IMR-90 (cell line): ENCODE results near the gene PRDM13. TPM values are rescaled to one million over a fixed set of nuclear protein-coding genes. Genes with fewer than 3 reads are reported as not detected.

Experiments
- ATAC-seq: fragments of 200-7000 bp; cut with Tn5 transposase; 2 replicates; pipeline ENCODE4 v1.9.1; 2020; ENCODE audit warnings: low read depth, mild to moderate bottlenecking, moderate library complexity
- BruUV-seq: library from RNA; stranded (reverse); fragments of 400-500 nt; replicated peaks from 2 replicates; lab custom pipeline; 2021; lab: Mats Ljungman, UMichigan
- CTCF ChIA-PET: fragments of 300-600 bp; formaldehyde crosslinking; extraction: SDS; loops from one replicate; lab custom pipeline; 2021; ENCODE audit warnings: antibody characterized with exemption; lab: Yijun Ruan, JAX
- POLR2A ChIA-PET: fragments of 300-600 bp; sonication (Branson Sonifier 250); formaldehyde crosslinking; loops from one replicate; lab custom pipeline; 2022; ENCODE audit warnings: antibody characterized with exemption; ENCODE audit not compliant: unreplicated experiment; lab: Charles Lee
- DNase-seq: peaks from one replicate; pipeline ENCODE4 v3.0.0; 2013
- H2AFZ ChIP-seq: replicated peaks from 2 replicates; pipeline ENCODE3; 2013; ENCODE audit warnings: low read length, mild to moderate bottlenecking; ENCODE audit not compliant: poor library complexity
- H2AK5ac ChIP-seq: 2 replicates; pipeline ENCODE4 v1.6.1; 2013; ENCODE audit warnings: low read depth, low read length, inconsistent platforms
- H2AK9ac ChIP-seq: replicated peaks from 2 replicates; pipeline ENCODE3; 2013; ENCODE audit warnings: mild to moderate bottlenecking, low read depth, low read length, moderate library complexity; ENCODE audit not compliant: poor library complexity
- H2BK120ac ChIP-seq: 2 replicates; pipeline ENCODE4 v1.6.1; 2013; ENCODE audit warnings: low read depth, low read length, inconsistent platforms
- H2BK15ac ChIP-seq: 3 replicates; pipeline ENCODE4 v1.6.1; 2013; ENCODE audit warnings: low read depth, low read length, inconsistent platforms
- H2BK20ac ChIP-seq: 2 replicates; pipeline ENCODE4 v1.6.1; 2013; ENCODE audit warnings: low read depth, mild to moderate bottlenecking, inconsistent platforms, low read length, moderate library complexity
- H2BK5ac ChIP-seq: 2 replicates; pipeline ENCODE4 v1.6.1; 2013; ENCODE audit warnings: mild to moderate bottlenecking, low read depth, low read length, inconsistent platforms; ENCODE audit not compliant: poor library complexity, severe bottlenecking
- H3K14ac ChIP-seq: replicated peaks from 2 replicates; pipeline ENCODE4 v1.6.1; 2013; ENCODE audit warnings: low read depth, low read length, inconsistent platforms
- H3K18ac ChIP-seq: 2 replicates; pipeline ENCODE4 v1.6.1; 2013; ENCODE audit warnings: low read depth, low read length, control low read depth
- H3K23ac ChIP-seq: 2 replicates; pipeline ENCODE4 v1.6.1; 2013; ENCODE audit warnings: low read depth, low read length, inconsistent platforms
- H3K27ac ChIP-seq: 2 replicates; pipeline ENCODE4 v1.5.1; 2013; ENCODE audit warnings: mild to moderate bottlenecking, control low read depth, low read length; ENCODE audit not compliant: insufficient read depth
- H3K27me3 ChIP-seq: 2 replicates; pipeline ENCODE4 v1.6.1; 2013; ENCODE audit warnings: low read length; ENCODE audit not compliant: control insufficient read depth, insufficient read depth
- H3K36me3 ChIP-seq: 2 replicates; pipeline ENCODE4 v1.6.1; 2013; ENCODE audit warnings: low read length, mixed read lengths; ENCODE audit not compliant: control insufficient read depth, insufficient read depth
- H3K4ac ChIP-seq: 2 replicates; pipeline ENCODE4 v1.6.1; 2013; ENCODE audit warnings: low read depth, low read length, inconsistent platforms
- H3K4me1 ChIP-seq: 2 replicates; pipeline ENCODE4 v1.6.1; 2013; ENCODE audit warnings: low read length, mixed read lengths; ENCODE audit not compliant: control insufficient read depth, insufficient read depth
- H3K4me2 ChIP-seq: 2 replicates; pipeline ENCODE4 v1.6.1; 2013; ENCODE audit warnings: low read depth, mild to moderate bottlenecking, control low read depth, low read length, moderate library complexity
- H3K4me3 ChIP-seq: 2 replicates; pipeline ENCODE4 v1.5.1; 2013; ENCODE audit warnings: low read depth, mild to moderate bottlenecking, control low read depth, low read length, moderate library complexity; ENCODE audit not compliant: insufficient read depth
- H3K56ac ChIP-seq: 2 replicates; pipeline ENCODE4 v1.6.1; 2013; ENCODE audit warnings: low read length, inconsistent platforms; ENCODE audit not compliant: insufficient read depth; ENCODE audit errors: extremely low read depth
- H3K79me1 ChIP-seq, 2 experiments: 2 replicates each; pipeline ENCODE4 v1.6.1; 2013; ENCODE audit warnings: low read length in 2 of 2, inconsistent platforms in 1 of 2, low read depth in 1 of 2
- H3K9ac ChIP-seq: 2 replicates; pipeline ENCODE4 v1.6.1; 2013; ENCODE audit warnings: low read depth, low read length, control low read depth
- H3K9me1 ChIP-seq: 2 replicates; pipeline ENCODE4 v1.6.1; 2013; ENCODE audit warnings: low read length, inconsistent platforms; ENCODE audit not compliant: insufficient read depth
- H3K9me3 ChIP-seq: 2 replicates; pipeline ENCODE4 v1.6.1; 2013; ENCODE audit warnings: low read length; ENCODE audit not compliant: control insufficient read depth, insufficient read depth
- H4K20me1 ChIP-seq: 2 replicates; pipeline ENCODE4 v1.6.1; 2013; ENCODE audit warnings: low read length, inconsistent platforms; ENCODE audit not compliant: insufficient read depth
- H4K5ac ChIP-seq: 2 replicates; pipeline ENCODE4 v1.6.1; 2013; ENCODE audit warnings: mild to moderate bottlenecking, low read depth, low read length, control low read depth
- H4K8ac ChIP-seq, 2 experiments: 2 replicates each; pipeline ENCODE4 v1.6.1; 2013; ENCODE audit warnings: low read depth in 2 of 2, low read length in 2 of 2, control low read depth in 1 of 2, inconsistent platforms in 1 of 2
- H4K91ac ChIP-seq: 2 replicates; pipeline ENCODE4 v1.6.1; 2013; ENCODE audit warnings: low read depth, low read length, inconsistent platforms; ENCODE audit not compliant: insufficient read depth
- CHD1 ChIP-seq: IDR thresholded peaks from 2 replicates; pipeline ENCODE4 v1.6.1; 2012; ENCODE audit warnings: low read depth, low read length, improper control_type of control experiment
- CTCF ChIP-seq: conservative IDR thresholded peaks from 2 replicates; pipeline ENCODE4 v1.5.1; 2012; ENCODE audit warnings: mild to moderate bottlenecking, low read depth, low read length, improper control_type of control experiment
- FOS ChIP-seq: fragments of 150-350 bp; IDR thresholded peaks from 2 replicates; pipeline ENCODE4 v1.6.1; 2016; ENCODE audit warnings: low read depth, low read length
- NFE2L2 ChIP-seq: fragments of 150-350 bp; IDR thresholded peaks from 2 replicates; pipeline ENCODE4 v1.6.1; 2016; ENCODE audit warnings: low read depth, mild to moderate bottlenecking, low read length
- POLR2A ChIP-seq: IDR thresholded peaks from 2 replicates; pipeline ENCODE4 v1.6.1; 2012; ENCODE audit warnings: mild to moderate bottlenecking, low read depth, low read length
- RAD21 ChIP-seq: IDR thresholded peaks from 2 replicates; pipeline ENCODE4 v1.6.1; 2012; ENCODE audit warnings: low read length, improper control_type of control experiment
- RCOR1 ChIP-seq: IDR thresholded peaks from 2 replicates; pipeline ENCODE4 v1.6.1; 2012; ENCODE audit warnings: mild to moderate bottlenecking, low read length, improper control_type of control experiment; ENCODE audit not compliant: insufficient replicate concordance
- SMC3 ChIP-seq: fragments of 150-350 bp; IDR thresholded peaks from 2 replicates; pipeline ENCODE4 v1.6.1; 2016; ENCODE audit warnings: low read depth, mild to moderate bottlenecking, antibody characterized with exemption, low read length, moderate library complexity
- USF2 ChIP-seq: fragments of 150-350 bp; IDR thresholded peaks from 2 replicates; pipeline ENCODE4 v1.6.1; 2017; ENCODE audit warnings: mild to moderate bottlenecking, antibody characterized with exemption, low read length, low read depth
- WGBS, 2 experiments: methylation state at CpG; one replicate each; pipeline versions ENCODE4 v1.1.5 to v1.1.7; 2013; ENCODE audit warnings: missing lambda C conversion rate in 2 of 2; ENCODE audit not compliant: insufficient read length in 1 of 2; ENCODE audit errors: extremely low coverage in 2 of 2; 5-methylcytosine and 5-hydroxymethylcytosine counted together
- dilution Hi-C: fragments of 300-500 bp; cut with HindIII; formaldehyde crosslinking; loops from one replicate; pipeline ENCODE4 v1.14.3; 2018; ENCODE audit warnings: low sequenced_read_pairs; ENCODE audit not compliant: unreplicated experiment
- in situ Hi-C: fragments of 300-500 bp; cut with MboI; formaldehyde crosslinking; loops from 3 replicates; pipeline ENCODE4 v1.14.3; 2019; ENCODE audit warnings: low sequenced_read_pairs, inconsistent platforms, mixed read lengths
- intact Hi-C: fragments of 100-400 bp; cut with micrococcal nuclease; formaldehyde crosslinking; loops from 2 replicates; pipeline ENCODE4 v1.10.0; 2022
- polyA plus RNA-seq, 3 experiments: library from polyadenylated mRNA; depleted of rRNA; stranded (reverse); fragments of >200 nt; gene quantifications; 2 replicates each; pipeline ENCODE4 v1.2.3, GENCODE V29; 2012; ENCODE audit warnings: low replicate concordance in 1 of 3
- total RNA-seq: library from RNA; depleted of rRNA; stranded (reverse); fragments of >200 nt; gene quantifications from 2 replicates; pipeline ENCODE4 v1.2.3, GENCODE V29; 2012

PRDM13 gene
- total and polyA plus RNA-seq, 2 of the 4 experiments (the other 2 are of a cell fraction) = not detected

GRCh38 chr6:99575544-99576227 is 30.9 kb upstream of the PRDM13 start:
- intact Hi-C loops = no loop called here
- H3K14ac ChIP-seq = no peak overlapping the region

More at GRCh38 chr6:99575544-99576227, 30.9 kb upstream of the PRDM13 start:
- Histone ChIP-seq H3K18ac (no peak overlapping the region), H3K9me1 (no peaks in the 10 kb centered on the region), H2BK15ac (no peak overlapping the region), H2AK5ac (no peak overlapping the region), H2BK5ac (no peak overlapping the region), H3K4me3 (no peak overlapping the region), H3K4me2 (no peak overlapping the region), H2AFZ (no peak overlapping the region), H4K8ac (no peak overlapping the region), H3K79me1 (no peaks in the 10 kb centered on the region), H3K27ac (no peak overlapping the region), H2BK120ac (no peak overlapping the region), H3K27me3 (no peaks in the 10 kb centered on the region; the same call in 1 of the 2 replicates), H2AK9ac (no peak overlapping the region), H4K5ac (no peak overlapping the region), H3K9me3 (no peaks in the 10 kb centered on the region), H4K20me1 (no peaks in the 10 kb centered on the region), H3K9ac (no peak overlapping the region), H4K91ac (no peak overlapping the region), H3K23ac (no peak overlapping the region), H3K56ac (no peak overlapping the region), H3K4ac (no peak overlapping the region), H2BK20ac (no peak overlapping the region), H3K4me1 (no peaks in the 10 kb centered on the region), H3K36me3 (no peaks in the 10 kb centered on the region)
- WGBS, 2 experiments = 83% methylated on average over 2 of the region's 2 CpGs; no CpG with 5 or more reads in 1 of the 2 experiments
- no peak for ATAC-seq
- POLR2A ChIA-PET = no interaction called here
- dilution Hi-C loops (no loop called here), in situ Hi-C loops (loop anchor here (25.0 kb wide), 1 partner anchor 887 kb away; the partner anchor contains the start of gene SIM1)
- no TSS peak for BruUV-seq
- CTCF ChIA-PET = interaction anchor here (0.6 kb wide), 1 partner anchor 123 kb away, joined by 3 read pairs; no protein-coding TSS in a partner anchor
- TF ChIP-seq RCOR1 (no peak), FOS (no peak), CHD1 (no peak), USF2 (no peak), SMC3 (no peak), NFE2L2 (no peak), CTCF (no peak), RAD21 (no peak), POLR2A (no peak)
- no peak for DNase-seq
